Loucy (cell line): ENCODE data around the gene NEDD4L.
A peak's percentile ranks its signal among the peaks of the same experiment; 100 is the strongest.

Source experiments
- H2AFZ ChIP-seq: fragments of 200-600 bp; sonication (generic); 2 replicates; pipeline ENCODE4 v1.6.0; 2016; ENCODE audit warnings: antibody characterized with exemption, mild to moderate bottlenecking, low read length, moderate library complexity
- H3F3A ChIP-seq: fragments of 200-600 bp; 2 replicates; pipeline ENCODE4 v1.6.0; 2016; ENCODE audit warnings: antibody characterized with exemption, low read depth, mild to moderate bottlenecking
- H3K27me3 ChIP-seq: fragments of 200-600 bp; sonication (generic); 2 replicates; pipeline ENCODE4 v1.6.1; 2014; ENCODE audit warnings: low read length, mild to moderate bottlenecking; ENCODE audit not compliant: insufficient read depth, poor library complexity, severe bottlenecking
- H3K36me3 ChIP-seq: fragments of 200-600 bp; sonication (generic); 2 replicates; pipeline ENCODE4 v1.6.1; 2016; ENCODE audit warnings: low read length; ENCODE audit not compliant: insufficient read depth
- H3K4me1 ChIP-seq: fragments of 200-600 bp; sonication (generic); 2 replicates; pipeline ENCODE4 v1.5.1; 2014; ENCODE audit warnings: low read length, mild to moderate bottlenecking; ENCODE audit not compliant: insufficient read depth, poor library complexity, severe bottlenecking
- H3K4me2 ChIP-seq: fragments of 200-600 bp; sonication (generic); 2 replicates; pipeline ENCODE4 v1.6.0; 2014; ENCODE audit warnings: antibody characterized with exemption, low read length, low read depth, mild to moderate bottlenecking; ENCODE audit not compliant: poor library complexity, severe bottlenecking
- H3K4me3 ChIP-seq: fragments of 200-600 bp; sonication (generic); 2 replicates; pipeline ENCODE4 v1.5.1; 2014; ENCODE audit warnings: low read length, mild to moderate bottlenecking, mixed read lengths; ENCODE audit not compliant: poor library complexity, severe bottlenecking
- H3K79me2 ChIP-seq: fragments of 200-600 bp; sonication (generic); 2 replicates; pipeline ENCODE4 v1.6.1; 2014; ENCODE audit warnings: low read length; ENCODE audit not compliant: insufficient read depth
- H3K9ac ChIP-seq: fragments of 200-600 bp; sonication (generic); 2 replicates; pipeline ENCODE4 v1.6.0; 2014; ENCODE audit warnings: mild to moderate bottlenecking, low read depth, low read length, moderate library complexity; ENCODE audit not compliant: poor library complexity, severe bottlenecking
- H3K9me2 ChIP-seq: fragments of 200-600 bp; sonication (generic); replicated peaks from 2 replicates; pipeline ENCODE4 v1.6.1; 2016; ENCODE audit warnings: low read depth, low read length, mixed read lengths
- H3K9me3 ChIP-seq: fragments of 200-600 bp; sonication (generic); 2 replicates; pipeline ENCODE4 v1.6.1; 2014; ENCODE audit warnings: mild to moderate bottlenecking, antibody characterized with exemption, low read length, low read depth; ENCODE audit not compliant: insufficient read depth
- H4K20me1 ChIP-seq: fragments of 200-600 bp; sonication (generic); 2 replicates; pipeline ENCODE4 v1.6.0; 2014; ENCODE audit warnings: antibody characterized with exemption, low read length, mild to moderate bottlenecking; ENCODE audit not compliant: insufficient read depth, poor library complexity, severe bottlenecking
- EZH2phosphoT487 ChIP-seq: fragments of 200-600 bp; IDR thresholded peaks from 2 replicates; pipeline ENCODE4 v1.6.1; 2018; ENCODE audit warnings: antibody characterized with exemption, mild to moderate bottlenecking, moderate library complexity, borderline replicate concordance
- TF ChIP-seq, protein P1 (sequence below): fragments of 200-600 bp; sonication (generic); conservative IDR thresholded peaks from 2 replicates; pipeline ENCODE4 v1.5.1; 2014; ENCODE audit warnings: mild to moderate bottlenecking, antibody characterized with exemption, low read length

NEDD4L gene

DNA sequence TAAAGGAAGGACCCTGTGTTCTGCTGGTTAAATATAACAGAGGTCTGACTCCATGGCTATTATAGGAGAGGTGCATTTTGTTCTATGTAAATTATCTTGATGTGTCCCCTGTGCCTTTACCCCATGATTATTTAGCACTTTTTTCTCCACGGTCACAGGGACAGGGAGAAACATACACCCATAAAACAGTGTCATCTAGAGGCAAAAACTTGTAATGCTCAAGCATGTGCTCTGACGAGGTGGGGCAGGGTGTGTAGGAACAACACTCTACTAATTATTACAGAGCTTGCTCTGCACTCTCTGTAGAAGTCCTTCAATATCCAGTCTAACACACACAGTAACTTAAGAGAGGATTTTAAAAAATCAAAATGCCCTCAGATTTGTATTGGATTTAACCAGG lies 187.9 kb downstream of the NEDD4L start:
- Histone ChIP-seq H2AFZ (no peak overlapping the region), H4K20me1 (no peaks in the 10 kb centered on the region), H3K79me2 (no peaks in the 10 kb centered on the region), H3K9me2 (no peaks in the 10 kb centered on the region), H3K27me3 (no peaks in the 10 kb centered on the region), H3K9ac (no peak overlapping the region), H3K4me2 (no peak overlapping the region), H3K36me3 (no peaks in the 10 kb centered on the region), H3F3A (no peaks in the 10 kb centered on the region), H3K4me3 (no peak overlapping the region), H3K9me3 (no peaks in the 10 kb centered on the region), H3K4me1 (no peaks in the 10 kb centered on the region)
- TF ChIP-seq, protein P1, sequence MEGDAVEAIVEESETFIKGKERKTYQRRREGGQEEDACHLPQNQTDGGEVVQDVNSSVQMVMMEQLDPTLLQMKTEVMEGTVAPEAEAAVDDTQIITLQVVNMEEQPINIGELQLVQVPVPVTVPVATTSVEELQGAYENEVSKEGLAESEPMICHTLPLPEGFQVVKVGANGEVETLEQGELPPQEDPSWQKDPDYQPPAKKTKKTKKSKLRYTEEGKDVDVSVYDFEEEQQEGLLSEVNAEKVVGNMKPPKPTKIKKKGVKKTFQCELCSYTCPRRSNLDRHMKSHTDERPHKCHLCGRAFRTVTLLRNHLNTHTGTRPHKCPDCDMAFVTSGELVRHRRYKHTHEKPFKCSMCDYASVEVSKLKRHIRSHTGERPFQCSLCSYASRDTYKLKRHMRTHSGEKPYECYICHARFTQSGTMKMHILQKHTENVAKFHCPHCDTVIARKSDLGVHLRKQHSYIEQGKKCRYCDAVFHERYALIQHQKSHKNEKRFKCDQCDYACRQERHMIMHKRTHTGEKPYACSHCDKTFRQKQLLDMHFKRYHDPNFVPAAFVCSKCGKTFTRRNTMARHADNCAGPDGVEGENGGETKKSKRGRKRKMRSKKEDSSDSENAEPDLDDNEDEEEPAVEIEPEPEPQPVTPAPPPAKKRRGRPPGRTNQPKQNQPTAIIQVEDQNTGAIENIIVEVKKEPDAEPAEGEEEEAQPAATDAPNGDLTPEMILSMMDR: peak; percentile 61
- no peak for TF ChIP-seq EZH2phosphoT487

DNA sequence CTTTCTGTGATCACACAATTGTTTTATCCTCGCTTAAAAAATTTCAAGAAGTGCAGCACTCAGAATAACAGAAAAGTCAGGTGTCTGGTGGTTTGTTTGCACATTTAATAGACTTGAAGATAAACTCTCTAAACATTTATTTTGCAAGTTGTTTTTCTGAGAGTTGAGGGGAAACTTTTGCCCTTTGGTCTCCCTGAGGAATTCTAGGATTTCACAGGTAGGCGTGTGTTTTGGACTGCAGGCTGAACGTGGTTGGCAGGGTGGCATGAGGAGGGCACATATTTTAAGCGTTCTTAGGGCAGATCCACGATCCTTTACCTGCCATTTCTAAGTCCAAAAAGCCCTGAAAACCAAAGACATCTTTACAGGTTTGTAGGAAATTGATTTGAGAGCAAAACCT lies 188.6 kb downstream of the NEDD4L start:
- H3K9me2 ChIP-seq: no peaks in the 10 kb centered on the region
- H3K4me3 ChIP-seq: no peak overlapping the region
- no peaks in the 10 kb centered on the region for H3F3A ChIP-seq
- H3K79me2 ChIP-seq: no peaks in the 10 kb centered on the region
- no peaks in the 10 kb centered on the region for H3K9me3 ChIP-seq
- H3K4me1 ChIP-seq: no peaks in the 10 kb centered on the region
- H3K9ac ChIP-seq: no peak overlapping the region
- no peaks in the 10 kb centered on the region for H3K27me3 ChIP-seq
- no peaks in the 10 kb centered on the region for H4K20me1 ChIP-seq
- TF ChIP-seq, protein P1: no peak
- no peak for TF ChIP-seq EZH2phosphoT487
- H3K36me3 ChIP-seq: no peaks in the 10 kb centered on the region
- no peak overlapping the region for H3K4me2 ChIP-seq
- H2AFZ ChIP-seq: no peak overlapping the region

DNA sequence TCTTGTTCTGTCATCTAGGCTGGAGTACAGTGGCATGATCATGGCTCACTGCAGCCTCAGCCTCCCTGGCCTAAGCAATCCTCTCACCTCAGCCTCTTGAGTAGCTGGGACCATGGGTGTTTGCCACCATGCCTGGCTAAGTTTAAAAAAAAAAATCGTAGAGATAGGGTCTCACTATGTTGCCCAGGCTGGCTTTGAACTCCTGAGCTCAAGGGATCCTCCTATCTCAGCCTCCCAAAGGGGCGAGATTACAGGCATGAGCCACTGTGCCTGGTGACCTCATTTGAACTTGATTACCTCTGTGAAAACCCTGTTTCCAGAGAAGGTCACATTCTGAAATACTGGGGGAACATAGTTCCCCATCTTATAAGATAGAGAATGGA lies 190.3 kb downstream of the NEDD4L start:
- Histone ChIP-seq H2AFZ (no peak overlapping the region), H3K4me2 (no peak overlapping the region), H3K9me3 (no peaks in the 10 kb centered on the region), H3K9me2 (no peaks in the 10 kb centered on the region), H3K4me1 (no peaks in the 10 kb centered on the region), H3K36me3 (no peaks in the 10 kb centered on the region), H3F3A (no peaks in the 10 kb centered on the region), H3K9ac (no peak overlapping the region), H3K27me3 (no peaks in the 10 kb centered on the region), H3K79me2 (no peaks in the 10 kb centered on the region), H3K4me3 (no peak overlapping the region), H4K20me1 (no peaks in the 10 kb centered on the region)
- TF ChIP-seq EZH2phosphoT487: no peak
- TF ChIP-seq, protein P1: no peak
